Inferior parietal cortex (tissue), 1 donor: Measurements from ENCODE around the gene FBXL5.

Experiments
- DNase-seq: peaks from one replicate; pipeline ENCODE4 v3.0.0-alpha.2; 2016; ENCODE audit errors: extremely low spot score

The FBXL5 gene

GRCh38 chr4:15677507-15677988 is 22.4 kb upstream of the FBXL5 start:
- no peak for DNase-seq

DNA sequence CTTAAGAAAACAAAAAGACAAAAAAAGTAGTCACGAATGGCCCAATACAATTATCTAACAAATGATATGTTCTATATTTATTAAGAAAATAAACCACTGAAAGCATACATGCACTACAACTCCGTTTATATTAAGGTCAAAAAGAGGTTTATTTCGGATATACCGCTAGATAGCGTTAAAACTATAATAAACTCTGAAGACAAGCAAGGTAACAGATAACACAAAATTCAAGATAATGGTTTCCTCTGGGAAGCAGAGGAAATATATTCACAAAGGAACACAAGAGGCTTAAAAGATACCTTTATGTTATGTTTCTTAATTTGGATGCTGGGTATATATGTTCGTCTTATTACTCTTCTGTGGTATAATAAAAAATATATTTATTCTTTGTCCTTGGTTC is 21.7 kb upstream of the FBXL5 start:
- no peak for DNase-seq

DNA sequence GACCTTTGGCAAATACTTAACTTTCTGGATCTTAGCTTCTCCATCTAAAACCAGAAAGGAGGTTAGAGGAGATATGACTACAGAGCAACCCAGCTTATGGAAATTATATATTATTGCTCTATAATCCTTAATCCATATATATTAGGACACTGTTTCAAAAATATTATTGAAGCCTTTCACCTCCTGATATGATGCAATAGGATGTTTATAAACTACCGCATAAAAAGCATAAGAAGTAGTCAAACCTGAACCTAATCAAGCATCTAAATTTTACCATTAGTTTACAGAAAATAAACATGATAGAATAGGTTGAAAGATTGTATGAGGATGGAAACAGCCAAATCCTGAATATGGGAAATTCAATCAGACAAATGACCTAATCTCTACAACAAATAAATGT is 20.9 kb upstream of the FBXL5 start:
- no peak for DNase-seq

GRCh38 chr4:15675356-15675755 is 20.2 kb upstream of the FBXL5 start:
- DNase-seq = no peak

DNA sequence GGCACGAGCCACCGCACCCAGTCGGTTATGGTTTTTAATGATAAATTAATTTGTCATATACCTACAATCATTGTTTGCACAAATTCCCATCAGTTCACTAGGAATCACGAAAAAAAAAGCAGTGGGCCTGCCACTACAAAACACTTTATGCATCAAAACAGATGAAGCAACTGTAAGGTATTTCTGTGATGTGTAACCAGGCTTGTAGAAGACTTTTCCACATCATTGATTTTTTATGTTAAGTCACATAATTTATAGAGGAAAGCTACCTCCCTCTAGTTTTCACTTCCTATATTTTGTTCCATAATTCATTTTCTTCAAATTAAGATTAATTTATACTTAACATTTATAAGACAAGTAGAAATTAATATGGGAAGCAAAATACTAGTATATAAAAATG is 19.8 kb upstream of the FBXL5 start:
- no peak for DNase-seq

- no peak for DNase-seq
These were observed 18.9 kb upstream of the FBXL5 start for GRCh38 chr4:15674046-15674445.

DNA sequence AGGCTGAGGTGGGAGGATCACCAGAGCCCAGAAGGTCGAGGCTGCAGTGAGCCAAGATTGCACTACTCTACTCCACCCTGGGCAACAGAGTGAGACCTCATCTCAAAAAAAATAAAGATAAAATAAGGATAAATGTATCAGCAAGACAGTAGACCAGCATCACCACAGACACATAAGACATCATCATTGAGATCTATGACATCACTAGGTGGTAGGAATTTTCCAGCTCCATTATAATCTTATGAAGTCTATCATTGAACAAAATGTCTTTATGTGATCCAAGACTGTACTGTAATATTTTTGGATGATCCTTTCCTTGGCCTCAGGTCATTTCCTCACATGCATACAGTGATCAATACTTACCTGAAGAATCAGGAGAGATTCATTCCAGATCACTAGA is 18.2 kb upstream of the FBXL5 start:
- DNase-seq = no peak

GRCh38 chr4:15672101-15672500 is 16.9 kb upstream of the FBXL5 start:
- no peak for DNase-seq

DNA sequence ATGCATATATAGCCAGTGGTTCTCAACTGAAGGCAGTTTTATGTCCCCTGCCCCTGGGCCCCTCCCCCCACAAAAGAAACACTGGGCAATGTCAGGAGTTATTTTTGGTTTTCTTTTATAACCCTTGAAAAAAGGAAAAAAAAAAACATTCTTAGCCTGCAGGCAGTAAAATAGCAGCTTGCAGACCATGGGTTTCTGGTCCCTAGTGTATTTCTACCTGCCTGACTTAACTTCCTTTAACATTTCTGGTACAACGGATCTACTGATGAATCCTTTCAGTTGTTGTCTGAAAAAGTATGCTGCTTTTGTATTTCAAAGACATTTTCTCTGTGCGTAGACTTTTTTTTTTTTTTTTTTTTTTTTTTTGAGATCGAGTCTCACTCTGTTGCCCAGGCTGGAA is 15.4 kb upstream of the FBXL5 start:
- DNase-seq = no peak

DNA sequence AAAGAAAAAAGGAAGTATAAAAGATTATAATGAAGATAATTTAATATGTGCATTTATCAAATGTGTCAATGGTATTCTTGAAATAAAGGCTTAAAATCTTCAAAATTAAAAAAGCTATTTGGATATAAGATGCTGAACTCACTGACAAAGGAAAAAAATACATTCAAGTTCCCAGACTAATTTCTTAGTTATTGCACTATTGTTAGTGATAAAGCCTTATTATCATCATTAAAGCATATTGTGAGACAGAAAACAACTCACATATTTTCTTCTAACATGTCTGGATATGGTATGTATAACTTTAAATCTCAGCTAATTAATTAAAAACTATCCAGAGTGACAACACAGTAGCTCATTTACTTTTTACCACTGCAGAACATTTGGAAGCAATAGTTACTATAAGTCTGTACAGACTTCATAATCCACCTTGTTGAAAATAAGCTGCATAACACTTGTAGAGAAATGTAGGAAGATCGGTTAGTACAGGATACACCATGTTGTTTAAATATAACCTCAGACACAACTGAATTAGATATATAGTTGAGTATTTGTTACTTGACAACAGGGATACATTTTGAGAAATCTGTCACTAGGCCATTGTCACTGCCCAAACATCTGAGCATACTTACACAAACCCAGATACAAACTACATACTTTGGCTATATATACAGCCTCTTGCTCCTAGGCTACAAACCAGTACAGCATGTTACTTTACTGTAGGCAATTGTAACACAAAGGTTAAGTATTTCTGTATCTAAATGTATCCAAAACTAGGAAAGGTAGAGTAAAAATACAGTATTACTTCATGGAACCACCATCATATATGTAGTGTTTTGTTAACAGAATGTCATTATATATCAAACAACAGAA is 13.6 kb upstream of the FBXL5 start:
- no peak for DNase-seq

GRCh38 chr4:15667006-15667405 is 11.8 kb upstream of the FBXL5 start:
- DNase-seq = no peak

DNA sequence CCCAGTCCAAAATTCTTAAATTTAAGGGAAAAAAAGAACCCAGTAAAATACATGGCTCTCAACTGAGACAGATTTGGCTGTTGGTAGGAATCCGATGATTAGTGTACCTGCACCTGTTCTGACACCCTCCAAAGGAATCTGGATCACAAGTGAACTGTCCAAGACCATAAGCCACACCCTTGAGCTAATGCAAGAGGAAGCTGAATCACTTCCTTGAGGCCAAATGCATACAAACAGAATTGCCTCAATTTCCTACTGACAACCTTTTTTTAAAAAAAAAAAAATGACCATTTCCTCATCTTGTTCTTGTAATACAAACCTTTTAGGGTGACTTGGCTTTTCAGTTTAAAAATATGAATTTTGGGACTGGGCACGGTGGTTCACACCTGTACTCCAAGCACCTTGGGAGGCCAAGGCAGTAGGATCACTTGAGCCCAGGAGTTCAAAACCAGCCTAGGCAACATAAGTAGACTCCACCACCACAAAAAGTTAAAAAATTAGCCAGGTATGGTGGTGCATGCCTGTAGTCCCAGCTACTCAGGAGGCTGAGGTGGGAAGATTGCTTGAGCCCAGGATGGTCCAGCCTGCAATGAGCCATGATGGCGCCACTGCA is 10.7 kb upstream of the FBXL5 start:
- no peak for DNase-seq

- no peak for DNase-seq
These were observed 4.8 kb upstream of the FBXL5 start for GRCh38 chr4:15659768-15660570.

DNA sequence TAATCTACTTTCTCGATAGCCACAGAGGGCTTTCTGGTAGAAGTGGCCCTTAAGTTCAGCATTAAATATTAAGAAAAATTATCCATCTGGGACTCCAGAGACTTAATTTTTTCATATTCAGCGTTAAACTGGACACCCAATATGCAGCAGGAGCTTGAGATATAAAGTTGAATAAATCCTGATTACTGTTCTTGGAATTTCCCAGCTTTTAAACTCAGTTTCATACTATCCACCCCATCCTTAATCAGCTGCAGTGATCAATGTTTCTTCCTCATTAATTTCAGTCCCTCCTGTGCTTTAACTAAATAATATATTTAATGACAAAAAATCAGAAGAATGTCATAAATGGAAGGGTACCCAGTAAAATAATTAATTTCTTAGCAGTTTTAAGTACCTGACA is 3.6 kb upstream of the FBXL5 start:
- no peak for DNase-seq

GRCh38 chr4:15658136-15658770 is 3.1 kb upstream of the FBXL5 start:
- DNase-seq = no peak

DNA sequence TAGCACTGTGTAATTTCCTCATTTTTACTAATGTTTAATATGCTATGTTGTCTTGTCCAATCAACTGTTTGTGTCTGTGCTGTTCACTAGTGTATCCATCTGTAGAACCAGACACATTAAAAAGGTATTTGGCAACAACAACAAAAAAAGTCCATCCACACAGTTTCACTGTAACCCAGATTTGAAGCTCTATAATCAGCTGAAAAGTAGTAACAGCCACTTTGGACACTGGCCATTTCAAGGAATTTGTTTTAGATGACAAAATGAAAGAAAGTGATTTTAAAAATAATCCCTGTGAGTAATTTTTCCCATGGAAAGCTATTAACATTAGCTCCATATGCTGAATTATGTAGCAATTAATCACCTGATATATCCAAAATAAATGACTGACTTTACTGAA is 2.2 kb upstream of the FBXL5 start:
- no peak for DNase-seq

- DNase-seq = peak; percentile 23
These were observed 897 bp upstream of the FBXL5 start for GRCh38 chr4:15656038-15656470.

DNA sequence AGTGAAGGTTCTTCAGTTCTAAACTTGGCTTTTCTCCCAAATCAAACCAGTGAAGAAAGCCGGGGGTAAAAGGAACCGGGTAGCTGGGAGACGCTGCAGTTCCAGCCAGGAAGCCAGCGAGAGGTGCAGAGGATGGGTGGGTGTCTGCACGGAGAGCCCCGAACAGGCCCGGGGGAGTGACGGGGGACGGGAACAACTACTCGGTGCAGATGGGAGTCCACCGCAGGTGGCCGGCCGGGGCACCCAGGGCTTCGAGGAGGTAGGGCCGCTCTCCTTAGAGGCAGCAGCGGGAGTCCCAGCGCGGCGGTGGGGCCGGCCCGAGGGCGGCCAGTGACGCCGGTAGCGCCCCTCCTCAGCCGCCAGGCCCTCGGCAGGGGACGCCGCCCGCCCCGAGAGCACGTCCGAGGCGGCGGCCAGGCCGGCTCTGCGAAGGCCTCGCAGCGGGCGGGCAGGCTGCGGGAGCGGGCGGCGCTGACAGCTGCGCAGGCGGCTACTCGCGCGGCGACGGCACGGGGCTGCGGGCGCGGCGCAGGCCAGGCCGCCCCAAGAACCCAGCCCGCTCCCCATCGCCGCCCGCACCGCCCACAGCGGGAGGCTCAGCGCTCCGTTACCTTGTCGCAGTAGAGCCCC is 449 bp downstream of the FBXL5 start:
- peak; percentile 60 for DNase-seq

DNA sequence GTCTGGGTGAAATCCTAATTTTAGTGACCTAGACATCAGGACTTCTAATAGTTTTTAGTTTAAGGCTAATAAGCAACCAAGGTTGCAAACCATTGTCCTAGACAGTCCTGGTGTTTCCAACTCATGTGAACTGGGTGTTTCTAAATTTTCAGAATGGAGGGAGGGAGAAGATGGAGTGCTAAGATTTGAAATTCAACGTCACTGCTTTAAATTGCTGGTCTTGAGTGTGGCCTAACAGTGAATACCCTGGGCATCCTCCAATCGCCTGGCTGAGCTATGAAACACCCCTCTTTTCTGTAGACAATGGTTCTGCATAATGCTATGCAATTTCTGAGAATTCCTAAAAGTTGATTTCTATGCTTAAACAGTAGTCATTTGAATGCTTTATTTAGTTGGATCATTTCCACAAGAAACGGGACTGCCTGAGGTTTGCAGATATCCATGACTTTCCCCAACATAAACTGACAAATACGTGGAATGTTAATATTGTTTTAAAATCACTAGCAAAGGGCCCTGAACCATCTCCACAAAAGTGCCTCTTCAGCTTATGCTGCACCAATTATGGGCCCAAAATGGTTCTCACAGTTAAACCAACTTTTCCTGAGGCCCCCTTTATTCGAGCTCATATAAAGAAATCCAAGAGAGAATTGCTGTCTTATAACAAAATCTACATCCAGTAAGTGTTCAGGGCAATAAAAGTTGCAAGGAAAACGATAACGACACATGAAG is 1.1 kb downstream of the FBXL5 start:
- peak; percentile 60 for DNase-seq

GRCh38 chr4:15653420-15653819 is 1.7 kb downstream of the FBXL5 start:
- DNase-seq = no peak

- DNase-seq = no peak
These were observed 2.3 kb downstream of the FBXL5 start for GRCh38 chr4:15652841-15653240.
